ENCODE measurements around the gene CLCF1. TPM values are rescaled to one million over a fixed set of nuclear protein-coding genes. Genes with fewer than 3 reads are reported as not detected.

The CLCF1 gene
- total RNA-seq, 1 experiment from 2014 or later: 2.1 TPM

DNA sequence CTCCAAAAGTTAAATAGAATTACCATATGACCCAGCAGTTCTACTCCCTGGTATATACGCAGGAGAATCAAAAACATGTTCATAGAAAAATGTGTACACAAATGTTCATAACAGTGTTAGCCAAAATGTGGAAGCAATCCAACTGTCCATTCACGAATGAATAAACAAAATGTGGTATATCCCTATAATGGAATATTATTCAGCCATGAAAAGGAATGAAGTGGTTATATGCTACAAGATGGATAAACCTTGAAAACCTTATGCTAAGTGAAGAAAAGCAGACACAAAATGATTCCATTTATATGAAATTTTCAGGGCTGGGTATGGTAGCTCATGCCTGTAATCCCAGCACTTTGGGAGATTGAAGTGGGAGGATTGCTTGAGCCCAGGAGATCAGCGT lies 36.1 kb downstream of the CLCF1 start:
- no peak overlapping the region for H4K91ac ChIP-seq (ENCODE audit: insufficient read length, low read depth, low read length)
- H3K23ac ChIP-seq (ENCODE audit: insufficient read length, low read depth, low read length): no peak overlapping the region
- H3K23me2 ChIP-seq (ENCODE audit: insufficient read length, low read depth, low read length, poor library complexity, severe bottlenecking): no peaks in the 10 kb centered on the region
- H3K79me2 ChIP-seq (ENCODE audit: insufficient read depth, low read length): no peaks in the 10 kb centered on the region
- no peak overlapping the region for H3K4ac ChIP-seq (ENCODE audit: low read depth, low read length)
- no peak overlapping the region for H3K56ac ChIP-seq (ENCODE audit: insufficient read length, low read depth, low read length)
- H2AK5ac ChIP-seq (ENCODE audit: insufficient read length, low read length): no peak overlapping the region
- Mint-ChIP-seq H3K4me1 (no peaks in the 10 kb centered on the region), H3K4me3 (no peak overlapping the region), H3K27ac (no peak overlapping the region), H3K27me3 (ENCODE audit: low read depth) (peaks cover 1% of the 10 kb centered on the region; the same call in 1 of the 2 replicates), H3K9me3 (peaks cover 0 to 3% of the 10 kb centered on the region in 2 experiments; a peak in 3 of 5 replicates), H3K36me3 (ENCODE audit: insufficient read depth in 1 of 3, low read depth in 3 of 3) (no peaks in the 10 kb centered on the region)
- H2BK12ac ChIP-seq (ENCODE audit: insufficient read length, low read depth, low read length): no peak overlapping the region
- no peak overlapping the region for H3K27ac ChIP-seq (ENCODE audit: insufficient read length, low read depth, low read length)
- H3K4me2 ChIP-seq (ENCODE audit: insufficient read depth, insufficient read length, low read length): no peak overlapping the region
- no peak overlapping the region for H2BK20ac ChIP-seq (ENCODE audit: low read depth, low read length, poor library complexity, severe bottlenecking)
- H4K8ac ChIP-seq (replicated peaks; ENCODE audit: insufficient read length, low read depth, low read length): no peak overlapping the region
- H3K79me1 ChIP-seq (ENCODE audit: insufficient read depth, low read depth, low read length, poor library complexity, severe bottlenecking): no peaks in the 10 kb centered on the region
- no peak overlapping the region for H2BK5ac ChIP-seq (ENCODE audit: insufficient read length, low read length)
- no peak overlapping the region for H2BK15ac ChIP-seq (ENCODE audit: low read depth, low read length)
- no peak overlapping the region for H3K18ac ChIP-seq (ENCODE audit: insufficient read length, low read depth, low read length)
- WGBS (ENCODE audit: extremely low coverage, insufficient read length, low lambda C conversion rate): no CpG with 5 or more reads among the region's 3 CpGs
- no peak overlapping the region for H2BK120ac ChIP-seq (ENCODE audit: low read depth, low read length, poor library complexity, severe bottlenecking)
- H2AFZ ChIP-seq (ENCODE audit: low read length): no peak overlapping the region
- no peaks in the 10 kb centered on the region for H3K4me1 ChIP-seq (ENCODE audit: insufficient read depth, low read length)
- TF ChIP-seq CTCF (conservative IDR thresholded peaks at IDR 0.05): no peak
- H4K20me1 ChIP-seq (ENCODE audit: control insufficient read depth, insufficient read depth, insufficient read length): no peaks in the 10 kb centered on the region
- H3T11ph ChIP-seq (ENCODE audit: low read length): no peak overlapping the region
- no peak overlapping the region for H3K9ac ChIP-seq (ENCODE audit: extremely low read depth, insufficient read length, low read length)
- no peak overlapping the region for H4K5ac ChIP-seq (ENCODE audit: insufficient read length, low read depth, low read length)
- H3K27me3 ChIP-seq (ENCODE audit: insufficient read depth, low read length): no peaks in the 10 kb centered on the region
- H3K14ac ChIP-seq (ENCODE audit: insufficient read depth, low read length): no peak overlapping the region
- no peaks in the 10 kb centered on the region for H3K9me3 ChIP-seq (ENCODE audit: control insufficient read depth, low read depth, low read length)
- no peak for DNase-seq

Data from H9 (cell line).